ENCODE results near the gene DNAH17. TPM values are rescaled to one million over a fixed set of nuclear protein-coding genes. Genes with fewer than 3 reads are reported as not detected.

Gene DNAH17
- total RNA-seq, 1 experiment from 2014 or later: 0.16 TPM

GRCh38 chr17:78393575-78393974, 183.6 kb downstream of the DNAH17 start:
- no peak for DNase-seq (ENCODE audit: low spot score)

- no peak for DNase-seq (ENCODE audit: low spot score)
Observed at GRCh38 chr17:78392295-78392694, 184.9 kb downstream of the DNAH17 start.

GRCh38 chr17:78391843-78392242, 185.4 kb downstream of the DNAH17 start:
- peak; percentile 89 for DNase-seq (ENCODE audit: low spot score)

GRCh38 chr17:78391051-78391431, 186.2 kb downstream of the DNAH17 start:
- no peak for DNase-seq (ENCODE audit: low spot score)

- DNase-seq (ENCODE audit: low spot score): peak; percentile 98
Observed at GRCh38 chr17:78390241-78391050, 186.8 kb downstream of the DNAH17 start.

- no peak for DNase-seq (ENCODE audit: low spot score)
Observed at GRCh38 chr17:78387977-78388941, 188.9 kb downstream of the DNAH17 start.

- no peak for DNase-seq (ENCODE audit: low spot score)
Observed at GRCh38 chr17:78384479-78385175, 192.6 kb downstream of the DNAH17 start.

DNA sequence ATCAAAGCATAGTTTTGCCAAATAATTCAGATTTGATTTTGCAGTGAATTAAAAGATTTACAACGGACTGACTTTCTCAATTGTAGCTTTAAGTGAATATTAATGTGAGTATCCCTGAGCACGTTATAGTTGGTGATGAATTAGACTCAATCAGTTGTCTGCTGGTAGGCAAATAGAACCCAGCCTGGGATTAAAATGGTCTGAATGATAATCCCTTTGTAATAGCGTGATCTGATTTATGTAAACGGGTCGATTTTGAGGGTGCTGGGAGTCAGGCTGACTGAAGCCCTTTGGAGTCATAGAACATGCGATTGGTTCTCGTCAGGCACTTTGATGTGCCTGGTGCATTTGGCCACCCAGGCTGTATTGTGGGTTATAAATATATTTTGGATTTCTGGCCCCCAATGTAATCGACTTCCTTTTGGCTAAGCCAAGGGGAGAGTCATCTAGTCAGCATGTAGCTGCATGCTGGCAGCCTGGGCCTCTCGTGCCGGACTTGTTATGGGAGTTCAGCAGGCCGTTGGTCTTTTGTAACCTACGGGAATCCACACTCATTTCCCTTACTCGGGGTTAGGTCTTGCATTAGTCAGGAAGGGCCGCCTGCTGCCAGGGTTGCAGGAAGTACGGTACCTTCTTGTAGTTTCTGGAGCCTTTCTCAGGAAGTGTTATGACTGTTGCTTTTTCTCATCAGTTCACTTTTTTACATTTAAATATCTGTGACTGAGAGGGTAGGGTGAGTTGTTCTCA, 193.3 kb downstream of the DNAH17 start:
- DNase-seq (ENCODE audit: low spot score): peak; percentile 85

DNA sequence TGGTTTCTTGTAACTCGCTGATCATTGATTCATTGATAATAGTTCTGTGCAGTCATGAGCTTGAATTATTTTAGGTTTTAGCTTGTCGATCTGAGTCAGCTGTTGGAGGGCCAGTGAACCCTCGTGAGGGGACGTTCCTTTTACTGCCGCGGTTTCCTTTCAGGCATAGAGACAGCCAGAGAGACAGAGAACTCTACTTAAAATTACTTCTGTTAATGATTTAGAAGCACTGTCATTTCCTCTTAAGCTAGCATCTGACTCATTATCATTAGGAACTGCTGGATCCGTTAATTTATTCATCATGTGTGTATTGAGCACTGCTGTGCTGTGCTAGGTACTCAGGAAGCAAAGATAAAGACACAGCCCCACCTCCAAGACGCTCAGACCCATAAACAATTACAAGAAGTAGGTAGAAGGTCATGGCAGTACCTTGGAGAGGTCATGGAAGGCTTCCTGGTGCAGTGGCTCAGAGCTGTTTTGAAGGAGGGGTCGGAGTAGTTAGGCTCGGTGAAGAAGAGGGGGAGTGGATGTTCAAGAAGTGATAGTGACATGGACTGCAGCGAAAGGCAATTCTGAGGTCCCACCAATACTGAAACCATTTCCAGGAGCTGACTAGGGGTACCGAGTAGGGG, 195.5 kb downstream of the DNAH17 start:
- no peak for DNase-seq (ENCODE audit: low spot score)

GRCh38 chr17:78380370-78380769, 196.8 kb downstream of the DNAH17 start:
- DNase-seq (ENCODE audit: low spot score): no peak

DNA sequence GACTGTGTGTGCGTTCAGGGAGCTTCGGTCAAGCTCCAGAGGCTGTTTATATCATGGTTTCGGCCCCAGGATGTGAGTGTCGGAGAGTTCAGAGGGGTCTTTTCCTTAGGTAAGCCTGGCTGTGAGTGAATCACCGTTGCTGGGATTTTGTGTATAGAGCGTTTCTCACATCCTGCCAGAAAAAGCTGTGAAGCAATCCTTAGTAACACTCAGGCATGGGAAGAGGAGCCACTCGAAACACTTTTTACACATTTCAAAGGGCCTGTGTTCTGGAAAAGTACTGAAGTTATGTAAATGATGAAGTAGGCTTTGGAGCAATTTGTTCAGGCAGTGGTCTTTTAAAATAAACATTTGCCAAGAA, 198.1 kb downstream of the DNAH17 start:
- peak; percentile 70 for DNase-seq (ENCODE audit: low spot score)

GRCh38 chr17:78378225-78379130, 198.7 kb downstream of the DNAH17 start, which contains the start of gene PGS1:
Gene PGS1, plus strand, starts transcription at chr17:78378649. Its CDS starts 17 bp downstream, at chr17:78378666.
- DNase-seq (ENCODE audit: low spot score): peak; percentile 57

DNA sequence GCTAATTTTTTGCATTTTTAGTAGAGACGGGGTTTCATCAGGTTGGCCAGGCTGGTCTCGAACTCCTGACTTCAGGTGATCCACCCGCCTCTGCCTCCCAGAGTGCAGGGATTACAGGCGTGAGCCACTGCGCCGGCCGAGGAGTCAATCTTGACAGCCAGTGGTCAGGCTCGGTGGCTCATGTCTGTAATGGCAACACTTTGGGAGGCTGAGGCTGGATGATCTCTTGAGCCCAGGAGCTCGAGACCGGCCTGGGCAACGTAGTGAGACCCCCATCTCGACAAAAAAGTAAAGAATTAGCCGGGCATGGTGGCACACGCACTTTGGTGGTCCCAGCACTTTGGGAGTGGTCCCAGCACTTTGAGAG, 199.4 kb downstream of the DNAH17 start:
- DNase-seq (ENCODE audit: low spot score): no peak

DNA sequence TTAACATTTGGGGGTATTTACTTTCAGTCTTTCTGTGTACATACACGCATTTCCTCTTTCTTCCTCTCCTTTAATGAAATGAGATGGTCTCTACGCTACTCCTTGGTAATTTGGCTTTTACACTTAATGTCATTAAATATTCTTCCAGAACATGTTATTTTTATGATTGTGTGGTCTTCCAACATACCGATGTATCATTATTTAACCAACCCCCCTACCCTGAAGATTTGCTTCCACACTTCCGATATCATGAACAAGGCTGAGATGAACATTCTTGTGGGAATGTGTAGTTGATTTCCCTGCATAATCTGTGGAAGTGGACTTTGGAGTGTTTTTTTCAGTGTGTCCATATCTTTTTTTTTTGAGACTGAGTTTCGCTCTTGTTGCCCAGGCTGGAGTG, 201.0 kb downstream of the DNAH17 start:
- DNase-seq (ENCODE audit: low spot score): no peak

DNA sequence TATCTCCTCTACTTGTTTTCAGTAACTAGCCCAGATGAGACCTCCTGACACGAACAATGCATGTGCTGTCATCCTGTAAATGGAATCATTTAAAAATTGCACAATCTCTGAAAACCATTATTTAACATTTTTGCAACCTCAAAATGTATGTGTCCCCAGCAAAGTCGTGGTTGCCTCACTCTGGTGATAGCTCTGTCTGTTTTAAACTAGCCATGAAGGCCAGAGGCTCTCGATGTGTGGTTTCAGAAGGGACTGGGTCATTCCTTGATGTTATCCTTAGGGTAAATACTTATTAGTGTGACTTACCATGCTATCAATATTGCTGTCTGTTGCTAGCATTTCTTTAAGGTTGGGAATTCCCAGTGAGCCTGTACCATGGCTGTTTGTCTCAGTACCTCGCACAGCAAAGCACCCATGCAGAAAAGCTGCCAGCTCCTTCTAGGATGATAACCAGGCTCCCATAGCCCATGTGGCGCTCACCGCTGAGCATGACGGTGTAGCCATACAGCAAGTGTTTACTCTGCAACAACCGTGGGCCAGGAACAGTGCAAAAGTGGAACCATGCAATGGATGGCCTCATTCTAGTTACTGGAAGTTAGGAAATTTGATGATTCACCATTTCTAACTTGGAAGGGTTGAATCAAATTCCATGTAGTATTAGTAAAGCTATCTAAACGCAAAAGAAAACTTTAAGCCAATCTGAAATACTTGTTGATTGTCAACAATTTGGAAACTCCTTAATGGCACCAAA, 201.6 kb downstream of the DNAH17 start:
- DNase-seq (ENCODE audit: low spot score): no peak

DNA sequence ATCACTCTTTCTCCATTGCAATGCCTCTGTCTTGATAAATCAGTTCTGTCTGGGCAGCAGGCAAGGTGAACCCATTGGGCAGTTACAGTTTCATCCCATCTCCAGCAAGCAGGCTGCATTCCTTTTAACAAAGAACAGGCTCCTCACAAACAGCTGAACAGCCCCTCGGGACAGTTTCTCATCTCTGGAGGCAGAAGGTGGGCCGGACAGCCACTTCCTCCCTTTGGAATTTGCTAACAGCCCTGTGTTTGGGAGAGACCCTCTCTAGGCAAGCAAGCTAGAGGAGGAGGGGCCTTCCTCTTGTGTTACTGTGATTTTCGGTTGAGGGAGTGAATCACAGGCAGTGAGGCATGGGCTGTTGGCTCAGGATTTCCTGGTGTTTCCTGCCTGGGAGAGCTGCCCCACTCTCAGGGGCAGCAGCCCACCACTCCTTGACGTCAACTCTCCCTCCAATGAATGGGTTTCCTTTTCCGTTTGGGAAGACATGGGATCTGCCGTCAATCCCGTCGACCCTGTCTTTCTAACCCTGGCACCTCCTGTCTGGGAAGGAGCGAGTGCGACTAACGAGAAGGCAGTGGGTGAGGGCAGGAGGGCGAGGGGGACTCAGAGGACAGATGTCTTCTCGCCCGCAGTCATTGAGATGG, 202.4 kb downstream of the DNAH17 start:
- no peak for DNase-seq (ENCODE audit: low spot score)

- DNase-seq (ENCODE audit: low spot score): no peak
Observed at GRCh38 chr17:78374189-78374588, 203.0 kb downstream of the DNAH17 start.

All from A172 (cell line).